Activated CD8-positive, alpha-beta memory T cell treated with anti-CD3 and anti-CD28 coated beads, Interleukin-2, amount 50 U/mL, for 48 hours (primary cell): ENCODE results near the gene SH3PXD2B.
A peak's percentile ranks its signal among the peaks of the same experiment; 100 is the strongest.

Experiments
- DNase-seq: peaks from one replicate; pipeline ENCODE4 v3.0.0-alpha.2; 2020

Gene SH3PXD2B

DNA sequence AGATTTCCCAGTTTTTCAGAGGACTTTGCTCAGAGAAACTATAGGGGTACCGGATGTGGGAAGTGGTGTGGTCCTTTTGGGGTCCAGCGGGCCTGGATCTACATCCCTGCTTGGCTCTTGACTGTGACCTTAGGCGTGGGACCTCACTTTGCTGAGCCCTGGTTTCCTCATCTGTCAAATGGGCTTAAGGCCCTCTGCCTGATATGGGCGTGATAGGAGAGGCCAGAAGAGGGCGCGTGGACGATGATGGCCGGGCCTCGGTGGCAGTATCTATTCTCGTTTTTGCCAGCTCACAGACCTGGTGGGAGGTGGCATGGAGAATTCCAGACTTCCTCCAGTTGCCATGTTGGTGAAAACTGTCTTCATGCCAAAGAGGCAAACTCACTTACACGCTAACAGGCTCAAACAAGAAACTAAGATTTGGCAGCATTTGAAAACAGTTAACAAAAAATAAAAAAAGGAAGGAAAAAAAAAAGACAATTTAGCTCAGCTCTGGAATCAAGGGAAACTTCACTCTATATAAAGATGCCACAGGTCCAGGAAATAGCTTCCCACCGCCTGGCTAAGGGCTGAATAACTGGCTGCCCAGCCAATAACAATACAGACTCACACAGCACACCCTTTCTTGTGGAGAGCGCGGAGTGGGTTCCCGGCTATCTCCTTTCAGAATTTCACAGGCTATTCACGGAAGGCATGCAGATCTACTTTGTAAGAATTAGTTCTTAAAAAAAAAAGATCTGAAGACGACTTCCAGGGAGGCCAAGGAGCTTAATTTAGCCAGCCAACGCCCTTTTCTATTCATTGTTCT is 1.7 kb downstream of the SH3PXD2B start:
- no peak for DNase-seq

DNA sequence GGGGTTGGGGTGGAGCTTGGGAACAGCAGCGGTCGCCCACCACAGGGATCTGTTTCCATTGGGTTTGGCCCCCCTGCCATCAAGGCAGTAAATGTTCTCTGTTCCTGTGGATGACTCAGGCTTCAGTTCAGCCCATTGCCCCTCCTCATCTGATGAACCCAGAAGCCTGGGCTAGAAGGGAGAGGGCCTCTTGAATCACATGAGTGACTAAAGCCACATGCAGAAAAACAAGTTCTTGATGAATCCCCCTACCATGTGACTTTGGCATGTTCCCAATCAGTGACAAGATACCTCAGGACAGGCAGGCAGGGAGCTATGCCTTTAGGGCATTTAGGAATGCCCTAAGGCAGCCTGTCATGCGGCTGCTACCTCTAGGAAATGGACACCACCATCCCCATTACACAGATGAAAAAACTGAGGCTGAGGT is 2.5 kb downstream of the SH3PXD2B start:
- no peak for DNase-seq

DNA sequence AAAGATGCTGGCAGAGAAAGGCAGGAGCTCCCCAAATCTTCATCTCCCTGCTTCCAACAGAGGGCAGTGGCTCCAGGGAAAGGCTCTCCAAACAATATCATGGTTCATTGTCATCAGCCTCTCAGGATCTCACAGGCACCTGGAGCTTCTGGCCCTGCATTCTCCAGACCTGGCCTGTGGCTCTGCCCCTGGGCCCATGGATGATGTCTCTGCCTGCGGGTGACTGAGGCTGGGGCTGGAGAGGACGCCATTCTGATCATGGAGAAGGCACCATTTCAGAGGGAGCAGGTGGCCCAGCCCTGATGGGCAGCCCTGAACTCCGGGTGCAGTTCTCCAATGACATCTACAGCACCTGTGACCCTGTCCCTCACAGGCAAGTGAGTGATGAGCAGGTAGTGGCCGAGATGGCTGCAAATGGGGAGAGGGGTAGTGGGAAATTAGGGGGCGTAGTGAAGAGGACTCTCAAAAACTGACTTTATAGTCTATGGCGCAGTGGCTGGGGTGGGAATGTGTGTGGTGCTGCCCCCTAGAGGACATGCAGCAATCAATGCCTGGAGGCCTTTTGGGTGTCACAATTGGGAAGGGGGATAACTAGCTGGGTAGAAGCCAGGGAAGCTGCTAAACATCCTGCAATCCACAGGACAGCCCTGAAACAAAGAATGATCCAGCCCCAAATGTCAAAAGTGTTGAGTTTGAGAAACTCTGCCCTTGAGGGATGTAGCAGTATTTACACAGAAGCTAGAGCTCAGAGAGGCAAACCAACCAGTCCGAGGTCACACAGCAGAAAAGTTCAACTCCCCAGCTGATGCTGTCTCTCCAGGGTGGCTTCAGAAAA is 3.2 kb downstream of the SH3PXD2B start:
- peak; percentile 73 for DNase-seq

DNA sequence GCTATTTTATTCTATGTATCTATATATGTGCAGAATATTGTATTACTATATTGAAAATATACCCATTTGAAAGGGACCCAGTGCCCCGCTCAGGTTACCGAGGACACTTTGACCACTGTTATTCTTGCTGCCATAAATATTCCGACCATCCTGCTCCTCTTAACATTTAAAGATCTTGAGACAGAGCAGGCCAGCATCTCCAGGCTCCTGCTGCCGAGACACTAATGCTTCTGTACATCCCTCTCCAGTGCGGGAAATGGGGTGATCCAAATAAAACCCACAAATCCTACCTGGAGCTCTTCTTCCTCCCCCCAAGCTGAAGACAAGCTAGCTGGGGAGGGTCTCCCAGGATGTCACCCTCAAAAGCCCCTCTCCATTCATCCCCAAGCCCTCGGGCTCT is 3.9 kb downstream of the SH3PXD2B start:
- no peak for DNase-seq

DNA sequence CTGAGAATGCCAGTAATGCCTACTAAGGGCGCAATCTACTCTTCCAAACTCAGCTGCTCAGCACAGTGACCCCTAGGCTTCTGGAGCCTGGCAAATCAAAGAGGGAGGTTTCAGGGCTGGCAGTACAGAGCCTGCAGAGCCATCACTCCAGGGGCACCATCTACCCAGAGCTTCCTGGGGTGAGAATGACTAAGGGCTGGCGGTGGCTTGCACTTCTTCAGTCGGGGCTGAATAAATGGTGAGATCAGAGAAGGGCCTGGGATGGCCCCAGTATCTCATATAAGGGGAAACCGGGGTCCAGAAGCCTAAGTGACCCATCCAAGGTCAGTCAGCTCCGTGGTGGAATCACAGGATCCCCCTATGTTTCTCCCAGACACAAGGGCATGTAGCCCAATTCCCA is 5.3 kb downstream of the SH3PXD2B start:
- no peak for DNase-seq

DNA sequence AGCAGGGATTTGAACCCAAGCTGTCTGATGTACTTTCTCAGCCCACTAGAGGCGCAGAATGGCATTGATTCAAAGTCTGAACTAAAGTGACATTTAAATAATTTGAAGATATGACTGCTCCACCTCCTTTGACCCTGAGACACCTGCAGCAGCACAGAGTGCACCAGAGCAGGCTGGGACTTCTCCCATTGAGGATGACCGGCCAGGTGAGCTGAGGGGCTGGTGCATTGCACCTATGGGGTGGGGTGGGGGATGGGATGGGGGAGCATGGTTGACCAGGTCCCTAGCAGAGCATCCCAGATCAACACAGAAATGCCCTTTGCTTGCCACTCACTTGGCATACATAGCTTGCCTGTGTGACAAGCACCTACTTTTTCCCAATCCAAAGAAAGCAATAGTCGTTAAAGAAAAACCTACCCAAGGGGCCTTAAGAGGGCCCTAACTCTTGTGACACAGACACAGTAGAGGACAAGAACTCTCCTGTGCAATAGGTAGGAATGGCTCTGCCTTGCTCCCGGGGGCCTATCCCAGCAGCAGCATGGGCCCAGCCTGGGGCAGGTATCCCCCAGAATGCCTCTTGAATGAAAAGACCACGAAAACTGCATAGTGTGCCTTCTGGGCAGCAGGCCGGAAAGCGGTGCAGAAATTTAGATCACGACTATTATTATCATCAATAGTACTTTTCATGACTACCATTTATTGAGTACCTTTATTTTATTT is 6.5 kb downstream of the SH3PXD2B start:
- DNase-seq, result no peak

DNA sequence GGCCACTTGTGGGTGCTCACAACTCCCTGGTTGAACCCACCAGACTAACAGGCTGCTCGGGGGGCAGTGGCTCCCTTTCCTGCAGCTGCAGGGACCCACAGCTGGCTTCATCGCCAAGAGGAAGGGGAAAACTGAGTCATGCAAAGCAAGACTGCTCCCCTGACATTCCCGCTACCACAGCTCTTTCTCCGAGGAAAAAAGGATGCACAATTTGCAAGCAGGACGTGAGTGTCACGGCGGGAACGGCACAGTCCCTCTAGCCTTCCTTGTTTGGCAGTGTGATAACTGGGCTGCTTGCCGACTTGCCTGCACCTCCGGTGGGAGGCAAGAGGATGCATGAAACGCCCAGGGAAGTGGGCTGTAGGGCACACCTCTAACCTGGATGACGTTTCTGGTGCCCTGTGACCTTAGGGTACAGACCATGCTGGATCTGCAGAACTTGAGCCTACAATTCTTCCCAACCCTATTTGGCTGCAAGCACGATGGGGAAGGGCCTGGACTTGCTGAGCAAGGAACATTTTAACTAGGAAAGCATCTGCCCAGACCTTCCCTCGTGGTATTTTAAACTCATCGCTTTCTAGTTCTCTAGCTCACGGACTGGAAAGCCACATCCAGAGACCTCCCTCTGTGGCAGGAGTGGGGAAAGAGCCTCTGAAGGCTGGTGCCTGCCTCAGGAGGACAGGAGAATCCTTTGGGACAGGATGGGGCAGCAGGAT is 7.8 kb downstream of the SH3PXD2B start:
- no peak for DNase-seq

DNA sequence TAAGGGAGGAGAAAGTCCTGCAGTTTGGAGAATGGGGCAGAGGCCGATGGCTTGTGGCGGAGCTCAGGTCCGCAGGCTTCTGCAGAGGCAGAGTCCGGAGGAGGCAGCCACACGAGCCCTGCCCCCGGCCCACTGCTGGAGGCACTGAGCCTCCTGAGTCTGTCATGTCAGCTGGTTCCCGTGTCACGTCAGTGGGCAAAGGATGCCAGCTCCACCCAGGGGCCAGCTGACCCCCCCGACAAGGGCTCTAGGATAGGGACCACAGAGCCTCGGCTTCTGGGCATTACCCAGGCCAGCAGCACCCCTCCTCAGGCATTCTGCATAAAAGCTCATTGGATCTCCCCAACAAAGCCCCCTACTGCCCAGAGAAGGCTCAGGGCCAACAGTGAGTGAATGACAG is 8.5 kb downstream of the SH3PXD2B start:
- no peak for DNase-seq

DNA sequence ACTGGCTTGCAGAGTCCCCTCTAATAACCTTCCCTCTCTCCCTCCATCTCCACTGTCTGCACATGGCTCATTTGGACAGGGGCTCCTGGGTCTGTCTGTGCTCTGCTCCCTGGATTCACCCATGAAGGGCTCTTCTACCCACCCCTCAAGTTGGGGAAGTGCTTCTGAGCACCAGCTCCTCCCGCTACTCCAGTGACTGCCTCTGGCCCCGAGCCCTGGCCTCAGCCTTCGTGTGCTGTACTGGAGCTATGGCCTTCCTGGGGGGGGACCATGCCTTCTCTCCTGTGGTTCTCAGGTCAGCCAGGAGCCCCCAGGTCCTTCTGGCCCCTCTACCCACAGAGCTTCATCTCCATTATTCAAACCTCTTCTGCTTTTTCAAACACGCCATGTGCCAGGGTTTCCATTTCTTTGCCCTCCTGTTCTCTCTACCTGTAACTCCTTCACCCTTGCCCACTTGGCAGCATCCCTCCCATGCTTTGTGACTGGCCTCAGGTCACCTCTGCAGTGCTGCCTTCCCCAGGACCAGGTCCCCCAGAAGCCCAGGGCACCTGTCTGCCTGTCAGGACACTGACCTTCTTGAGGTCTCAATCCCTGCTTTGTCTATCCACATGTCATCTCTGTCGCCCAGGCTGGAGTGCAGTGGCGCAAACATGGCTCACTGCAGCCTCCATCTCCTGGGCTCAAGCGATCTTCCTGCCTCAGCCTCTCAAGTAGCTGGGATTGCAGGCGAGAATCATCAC is 9.5 kb downstream of the SH3PXD2B start:
- no peak for DNase-seq

DNA sequence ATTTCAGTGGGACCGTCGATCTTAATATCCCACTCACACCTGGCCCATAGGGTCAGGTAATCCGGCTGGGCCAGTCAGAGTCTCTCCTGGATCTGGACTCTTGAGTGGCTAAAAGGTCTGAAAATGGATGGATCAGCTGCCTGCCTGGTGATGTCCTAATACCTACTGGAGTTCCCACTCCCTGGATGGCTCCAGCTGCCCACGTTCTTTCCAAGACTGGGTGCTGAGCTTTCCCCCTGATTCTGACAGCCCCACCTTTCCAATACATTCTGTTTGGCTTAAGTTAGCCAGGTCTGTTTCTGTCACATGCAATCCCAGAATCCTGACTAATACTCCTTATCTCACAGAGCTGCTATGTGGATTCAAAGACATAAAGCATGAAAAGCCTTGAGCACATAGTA is 10.2 kb downstream of the SH3PXD2B start:
- DNase-seq, result no peak

DNA sequence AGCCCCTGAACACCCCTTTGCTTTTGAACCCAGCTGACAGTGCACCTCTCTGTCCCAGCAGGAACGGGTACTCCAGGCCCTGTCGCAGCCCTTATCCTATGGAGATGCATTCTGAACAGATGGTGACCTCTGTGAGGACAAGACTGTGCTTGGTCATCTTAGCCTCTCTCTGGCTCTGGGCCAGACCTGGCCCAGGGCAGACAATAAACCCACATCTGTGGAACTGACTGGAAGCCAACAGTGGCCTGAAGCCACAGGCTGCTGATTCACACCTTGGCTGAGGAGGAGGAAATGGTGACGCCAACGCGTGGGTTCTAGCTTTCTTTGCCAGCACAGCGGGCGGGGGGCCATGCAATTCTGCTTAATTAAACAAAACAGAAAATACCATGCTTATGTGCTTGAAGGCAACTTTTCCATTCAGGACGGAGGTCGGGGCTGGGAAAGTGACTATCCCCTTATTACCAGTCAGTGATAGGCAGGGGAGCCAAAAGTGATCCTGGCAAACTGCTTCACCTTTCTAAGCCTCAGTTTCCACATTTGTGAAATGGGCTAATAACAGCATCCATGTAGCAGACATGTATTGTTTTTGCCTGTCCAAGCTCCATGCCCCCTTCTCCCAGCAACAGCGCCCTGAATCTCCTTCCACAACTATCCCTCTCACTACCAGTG is 10.8 kb downstream of the SH3PXD2B start:
- peak; percentile 83 for DNase-seq

DNA sequence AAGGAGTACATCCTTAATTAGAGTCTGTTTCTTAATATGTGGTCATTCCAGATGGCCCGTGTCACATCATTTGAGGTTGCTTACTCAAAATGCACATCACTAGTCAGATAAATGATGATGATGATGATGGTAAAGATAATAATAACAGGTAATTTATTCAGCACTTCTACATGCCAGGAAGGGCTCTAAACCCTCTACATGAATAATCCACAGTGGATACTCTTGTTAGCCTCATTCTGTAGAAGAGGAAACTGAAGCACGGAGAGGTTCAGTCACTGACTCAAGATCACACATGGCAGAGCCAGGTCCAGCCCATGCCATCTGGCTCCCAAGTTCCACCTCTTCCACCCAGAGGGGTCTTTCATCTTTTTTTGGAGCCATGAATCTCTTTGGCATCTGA is 11.7 kb downstream of the SH3PXD2B start:
- no peak for DNase-seq

DNA sequence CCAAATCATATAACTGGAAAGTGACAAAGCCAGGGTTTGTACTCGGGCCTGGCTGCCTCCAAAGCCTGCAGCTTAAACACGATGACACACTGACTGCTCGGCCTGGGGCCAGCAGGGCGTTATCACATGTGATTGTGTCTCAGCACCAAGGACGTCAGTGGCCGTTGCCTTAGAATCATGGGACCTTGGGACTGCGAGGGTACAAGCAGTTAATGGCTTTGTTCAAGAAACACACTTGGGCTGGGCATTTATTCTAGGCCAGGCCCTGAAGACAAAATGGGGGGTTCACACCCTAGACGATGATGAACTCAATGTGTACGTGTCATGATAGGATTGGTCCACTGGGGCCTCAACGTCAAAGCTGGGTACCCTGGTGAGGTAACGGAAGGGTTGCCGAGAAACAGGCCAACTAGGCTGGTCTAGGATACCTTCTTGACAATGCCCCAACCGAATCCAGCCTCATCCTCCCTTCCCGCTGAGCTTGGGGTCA is 13.0 kb downstream of the SH3PXD2B start:
- DNase-seq, result no peak

DNA sequence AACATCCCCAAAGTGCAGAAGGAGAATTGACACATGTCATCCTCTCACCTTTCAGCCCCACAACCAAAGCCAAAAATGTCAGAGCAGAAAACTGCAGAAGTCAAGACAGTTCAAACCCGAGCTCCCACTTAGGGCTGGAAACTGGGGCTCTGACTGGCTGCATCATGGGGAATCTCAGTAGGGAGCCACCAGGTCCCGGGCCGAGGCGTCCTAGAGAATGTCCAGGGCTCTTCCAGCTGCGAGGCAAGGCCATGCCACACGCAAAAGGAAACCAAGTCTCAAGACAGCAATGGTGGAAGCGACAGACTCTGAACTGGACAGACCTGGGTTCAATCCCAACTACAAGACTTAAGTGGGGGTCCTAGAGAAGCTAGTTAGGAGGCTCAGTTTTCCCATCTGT is 13.8 kb downstream of the SH3PXD2B start:
- no peak for DNase-seq

DNA sequence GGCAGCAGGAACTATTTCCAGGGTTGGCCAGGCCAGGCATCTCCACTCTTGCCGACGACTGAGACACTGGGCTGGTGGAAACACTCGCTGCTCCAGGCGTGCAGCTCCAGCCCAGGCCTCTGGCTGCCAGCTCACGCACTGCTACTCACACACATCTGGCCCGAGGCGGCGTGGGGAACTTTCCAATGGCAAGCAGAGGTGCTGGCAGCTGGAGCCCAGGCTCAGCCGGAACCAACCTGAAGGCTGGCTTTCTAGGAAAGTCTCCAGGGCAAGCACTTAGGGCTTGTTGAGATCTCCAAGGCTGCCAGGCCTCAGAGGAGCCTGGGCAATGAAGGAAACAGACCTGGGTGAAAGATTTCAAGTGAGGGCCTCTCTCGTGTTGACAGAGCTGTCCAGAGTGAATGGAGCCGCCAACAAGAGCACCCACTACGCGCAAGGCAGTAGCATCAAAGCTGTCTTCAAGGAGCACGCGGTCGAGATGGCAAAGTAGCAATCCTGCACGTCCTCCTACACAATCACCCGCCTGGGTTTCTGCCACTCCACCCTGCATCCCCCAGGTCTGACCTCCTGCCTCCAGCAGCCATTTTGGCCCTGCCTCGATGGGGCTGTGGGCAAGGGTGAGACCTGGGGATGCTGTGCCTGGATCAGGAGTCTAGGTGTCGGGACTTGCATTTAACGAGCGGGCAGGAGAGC is 14.4 kb downstream of the SH3PXD2B start:
- no peak for DNase-seq

DNA sequence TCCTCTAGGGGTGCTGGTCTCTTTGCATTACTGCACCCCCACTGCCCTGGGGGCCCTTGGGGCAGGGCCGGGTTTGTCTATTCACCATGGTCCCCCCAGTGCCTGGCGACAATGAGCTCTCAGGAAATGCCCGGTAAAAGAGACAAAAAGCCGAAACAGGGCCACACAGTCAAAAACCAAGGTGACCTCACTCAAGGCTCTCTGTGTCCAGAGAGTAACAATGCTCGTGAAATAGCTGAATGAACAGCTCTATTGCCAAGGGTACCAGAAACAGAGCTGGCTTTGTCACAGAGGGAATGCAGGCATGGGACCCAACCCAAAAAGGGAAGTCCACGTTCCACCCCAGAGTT is 16.0 kb downstream of the SH3PXD2B start:
- no peak for DNase-seq

DNA sequence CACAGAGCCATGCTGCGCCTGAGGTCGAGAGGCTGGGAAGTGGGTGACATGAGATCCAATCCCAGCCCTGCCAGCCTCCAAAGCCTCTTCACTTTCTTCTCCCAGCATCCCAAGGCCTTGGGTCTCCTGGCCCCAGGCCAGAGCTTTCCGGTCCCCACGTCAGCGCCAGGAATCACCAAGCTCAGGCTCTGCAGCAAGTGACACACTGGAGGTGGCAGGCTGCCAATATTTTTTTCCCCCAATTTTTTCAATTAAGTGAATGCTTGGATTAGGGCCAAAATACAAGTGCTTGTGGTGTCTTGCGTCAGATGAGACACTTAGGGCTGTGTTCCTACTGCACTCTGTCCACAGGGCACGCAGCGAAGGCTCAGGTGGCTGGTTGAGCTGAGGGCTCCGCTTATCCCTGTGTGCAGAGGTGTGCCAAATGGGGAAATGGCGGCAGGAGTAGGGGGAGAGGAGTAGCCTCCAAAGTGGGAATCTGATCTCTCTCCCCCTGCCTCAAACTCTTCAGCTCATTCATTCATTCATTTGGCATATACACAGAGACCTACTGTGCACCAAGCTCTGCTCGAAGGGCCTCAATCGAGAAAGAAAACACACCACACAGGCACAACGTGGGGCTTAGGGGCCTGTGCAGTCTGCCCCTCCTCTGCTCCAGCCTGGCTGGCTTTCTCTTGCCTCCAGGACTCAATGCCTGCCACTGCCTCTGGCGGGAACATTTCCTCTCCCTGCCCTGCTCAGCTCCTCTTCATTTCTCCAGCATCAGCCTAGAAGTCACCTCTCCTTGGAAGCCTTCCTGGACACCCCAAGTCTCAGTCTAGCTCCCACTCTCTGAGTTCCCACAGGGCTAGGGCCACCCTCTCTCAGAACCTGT is 16.6 kb downstream of the SH3PXD2B start:
- DNase-seq, result no peak

DNA sequence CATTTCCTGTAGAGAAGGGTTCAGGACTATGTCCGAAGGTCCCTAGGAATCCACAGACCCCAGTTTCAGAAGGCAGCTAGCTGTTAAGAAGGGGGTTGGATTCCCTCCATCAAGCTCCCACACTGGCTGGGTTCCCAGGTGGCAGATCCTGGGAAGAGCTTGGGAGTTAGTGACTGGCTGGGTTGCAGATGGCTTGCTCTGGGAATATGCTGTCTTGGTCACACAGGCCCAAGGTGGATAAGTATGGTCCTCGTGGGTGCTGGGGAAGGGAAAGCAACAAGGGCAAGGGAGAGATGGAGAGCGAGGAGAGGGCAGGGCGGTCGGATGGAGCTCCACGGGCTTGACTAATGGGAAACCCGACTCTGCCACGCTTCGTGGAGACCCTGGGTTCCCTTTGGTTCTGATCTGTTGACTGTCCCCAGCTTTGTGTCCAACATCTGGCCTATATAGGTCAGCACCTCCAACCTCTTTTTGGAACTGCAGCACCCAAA is 17.4 kb downstream of the SH3PXD2B start:
- no peak for DNase-seq

DNA sequence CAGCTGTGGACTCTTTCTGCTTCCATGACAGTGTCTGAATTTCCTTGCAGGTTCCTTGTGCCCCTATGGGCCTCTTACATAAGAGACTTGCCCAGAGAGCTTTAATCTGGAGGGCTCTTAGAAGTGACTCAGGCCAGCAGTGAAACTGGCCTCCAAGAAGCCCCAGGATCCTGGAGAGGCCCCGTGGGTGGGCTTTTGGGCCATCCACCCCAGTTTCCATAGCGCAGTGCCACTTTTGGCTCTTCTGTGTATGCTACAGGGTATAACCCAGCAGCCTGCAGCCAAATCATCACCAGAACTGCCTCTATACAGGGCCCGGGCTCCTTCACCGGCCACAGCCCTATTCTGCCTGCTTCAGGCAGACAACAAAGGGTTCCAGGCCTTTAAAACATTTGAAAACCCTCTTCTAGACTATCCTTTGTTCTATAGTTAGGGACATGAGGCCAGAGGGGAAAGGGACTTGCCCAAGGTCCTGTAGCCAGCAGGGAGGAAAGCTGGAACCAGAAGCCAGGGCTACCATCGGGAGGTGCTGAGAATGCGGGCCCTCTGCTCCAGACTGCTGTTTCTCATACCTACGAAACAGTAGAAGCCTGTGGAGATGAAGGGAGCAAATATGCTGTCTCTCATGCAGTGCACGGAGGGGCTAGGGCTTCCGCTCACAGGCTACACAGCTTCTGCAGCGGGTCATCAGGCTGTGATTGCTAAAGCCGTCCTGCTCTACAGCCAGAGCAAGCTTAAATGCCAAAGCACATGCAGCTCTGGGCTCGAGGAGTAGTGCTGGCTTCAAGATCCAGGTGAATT is 18.0 kb downstream of the SH3PXD2B start:
- no peak for DNase-seq
